Parathyroid adenoma (tissue), 2 donors: Measurements from ENCODE around the gene CYP26B1.

Source experiments
- H2AFZ ChIP-seq: fragments of 300-600 bp; sonication (generic); one replicate; pipeline ENCODE4 v1.7.0; 2017; ENCODE audit warnings: antibody characterized with exemption, mild to moderate bottlenecking
- H3K27ac ChIP-seq: fragments of 300-600 bp; sonication (generic); one replicate; pipeline ENCODE4 v1.7.0; 2017
- H3K27me3 ChIP-seq: fragments of 300-600 bp; sonication (generic); one replicate; pipeline ENCODE4 v1.7.0; 2017; ENCODE audit warnings: low read length; ENCODE audit not compliant: control insufficient read depth, insufficient read depth
- H3K36me3 ChIP-seq: fragments of 300-600 bp; sonication (generic); one replicate; pipeline ENCODE4 v1.7.0; 2017; ENCODE audit warnings: low read length; ENCODE audit not compliant: control insufficient read depth, insufficient read depth
- H3K4me1 ChIP-seq: fragments of 300-600 bp; sonication (generic); one replicate; pipeline ENCODE4 v1.7.0; 2017; ENCODE audit warnings: control low read depth
- H3K4me2 ChIP-seq: fragments of 300-600 bp; sonication (generic); one replicate; pipeline ENCODE4 v1.7.0; 2017; ENCODE audit warnings: low read length
- H3K4me3 ChIP-seq: fragments of 300-600 bp; sonication (generic); one replicate; pipeline ENCODE4 v1.7.0; 2017; ENCODE audit warnings: low read depth, low read length
- H3K79me2 ChIP-seq: fragments of 300-600 bp; sonication (generic); one replicate; pipeline ENCODE4 v1.7.0; 2017; ENCODE audit warnings: control low read depth
- H3K9ac ChIP-seq: fragments of 300-600 bp; sonication (generic); one replicate; pipeline ENCODE4 v1.7.0; 2017; ENCODE audit warnings: mild to moderate bottlenecking
- H3K9me3 ChIP-seq: fragments of 300-600 bp; sonication (generic); one replicate; pipeline ENCODE4 v1.7.0; 2017; ENCODE audit warnings: low read length; ENCODE audit not compliant: control insufficient read depth
- TF ChIP-seq, protein P1 (sequence below): fragments of 300-600 bp; sonication (generic); IDR thresholded peaks from one replicate; pipeline ENCODE4 v1.7.0; 2017; ENCODE audit warnings: antibody characterized with exemption, mild to moderate bottlenecking
- donor health status: primary hyperparathyroidism.

Gene CYP26B1

DNA sequence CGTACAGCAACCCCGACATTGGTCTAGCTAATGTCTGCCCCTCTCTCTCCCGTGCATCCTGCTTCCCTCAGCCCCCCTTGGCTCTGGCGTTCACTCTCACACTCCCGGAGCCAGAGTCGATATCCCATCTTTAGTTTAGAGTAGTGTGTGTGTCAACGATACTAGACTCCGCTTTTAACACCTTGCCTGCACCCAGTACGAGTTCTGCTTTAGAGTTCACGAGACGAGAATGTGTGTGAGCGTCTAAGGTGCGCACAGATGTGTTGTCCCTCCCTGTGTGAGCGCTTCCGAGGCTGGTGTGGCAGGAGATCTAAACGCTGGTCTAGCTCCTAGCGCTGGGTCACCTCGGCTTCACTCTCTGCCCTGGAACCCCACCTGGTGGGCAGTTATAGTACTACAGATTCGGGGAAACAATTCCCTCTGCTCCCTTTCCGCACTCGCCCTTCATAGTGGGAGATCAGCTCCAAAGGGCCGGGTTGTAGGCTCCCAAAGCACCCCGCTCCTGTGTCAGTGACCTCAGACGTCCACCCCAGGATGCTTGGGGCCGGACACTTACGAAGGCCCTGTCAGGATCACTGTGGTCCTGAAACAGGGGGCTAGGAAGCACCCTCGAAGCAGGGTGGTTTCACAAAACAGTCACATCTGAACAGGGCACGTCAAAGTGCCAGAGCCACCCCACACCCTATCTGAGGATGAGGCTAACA, 2.6 kb upstream of the CYP26B1 start:
- H3K79me2 ChIP-seq: no peaks in the 10 kb centered on the region
- peak overlapping the region; percentile 47 for H2AFZ ChIP-seq
- TF ChIP-seq, protein P1, sequence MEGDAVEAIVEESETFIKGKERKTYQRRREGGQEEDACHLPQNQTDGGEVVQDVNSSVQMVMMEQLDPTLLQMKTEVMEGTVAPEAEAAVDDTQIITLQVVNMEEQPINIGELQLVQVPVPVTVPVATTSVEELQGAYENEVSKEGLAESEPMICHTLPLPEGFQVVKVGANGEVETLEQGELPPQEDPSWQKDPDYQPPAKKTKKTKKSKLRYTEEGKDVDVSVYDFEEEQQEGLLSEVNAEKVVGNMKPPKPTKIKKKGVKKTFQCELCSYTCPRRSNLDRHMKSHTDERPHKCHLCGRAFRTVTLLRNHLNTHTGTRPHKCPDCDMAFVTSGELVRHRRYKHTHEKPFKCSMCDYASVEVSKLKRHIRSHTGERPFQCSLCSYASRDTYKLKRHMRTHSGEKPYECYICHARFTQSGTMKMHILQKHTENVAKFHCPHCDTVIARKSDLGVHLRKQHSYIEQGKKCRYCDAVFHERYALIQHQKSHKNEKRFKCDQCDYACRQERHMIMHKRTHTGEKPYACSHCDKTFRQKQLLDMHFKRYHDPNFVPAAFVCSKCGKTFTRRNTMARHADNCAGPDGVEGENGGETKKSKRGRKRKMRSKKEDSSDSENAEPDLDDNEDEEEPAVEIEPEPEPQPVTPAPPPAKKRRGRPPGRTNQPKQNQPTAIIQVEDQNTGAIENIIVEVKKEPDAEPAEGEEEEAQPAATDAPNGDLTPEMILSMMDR: peak; percentile 89
- no peak overlapping the region for H3K9ac ChIP-seq
- H3K9me3 ChIP-seq: no peaks in the 10 kb centered on the region
- peaks cover 6% of the 10 kb centered on the region for H3K4me1 ChIP-seq
- peak overlapping the region; percentile 25 for H3K4me3 ChIP-seq
- no peak overlapping the region for H3K27ac ChIP-seq
- H3K27me3 ChIP-seq: peaks cover 11% of the 10 kb centered on the region
- H3K4me2 ChIP-seq: peak overlapping the region; percentile 52
- H3K36me3 ChIP-seq: no peaks in the 10 kb centered on the region

DNA sequence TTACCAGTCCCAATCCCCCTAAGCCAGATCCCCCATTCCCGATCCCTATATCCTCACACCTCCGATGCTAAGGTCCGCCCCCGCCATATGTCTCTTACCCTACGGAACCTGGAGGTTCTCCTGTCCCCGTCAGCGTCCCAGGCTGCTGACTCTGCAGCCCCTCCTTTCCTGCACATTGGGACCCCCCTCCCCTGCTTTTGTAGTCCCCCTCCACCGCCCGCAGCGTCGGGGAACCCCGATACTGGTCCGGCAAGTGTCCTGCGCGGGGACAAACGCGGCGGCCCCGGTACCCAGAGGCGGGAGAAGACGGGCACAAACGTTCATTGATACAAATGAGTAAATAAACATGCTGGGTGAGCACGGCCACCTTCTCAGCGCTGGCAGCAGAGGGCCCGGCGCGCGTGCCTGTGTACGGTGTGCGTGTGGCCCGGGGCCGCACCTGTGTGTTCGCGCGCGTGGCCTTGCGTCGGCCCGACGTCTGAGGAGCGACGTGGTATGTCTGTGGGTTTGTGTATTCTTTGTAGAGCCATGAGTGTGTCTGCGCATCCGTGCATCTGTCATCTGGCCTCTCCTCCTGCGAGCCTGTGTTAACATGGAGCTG, 2.0 kb upstream of the CYP26B1 start:
- Histone ChIP-seq H3K4me2 (peak overlapping the region; percentile 52), H3K79me2 (no peaks in the 10 kb centered on the region), H3K4me1 (peaks cover 9% of the 10 kb centered on the region), H3K9ac (no peak overlapping the region), H3K27me3 (peaks cover 11% of the 10 kb centered on the region), H3K36me3 (no peaks in the 10 kb centered on the region), H3K4me3 (peak overlapping the region; percentile 42), H3K9me3 (no peaks in the 10 kb centered on the region), H3K27ac (no peak overlapping the region), H2AFZ (peak overlapping the region; percentile 47)
- TF ChIP-seq, protein P1: no peak

DNA sequence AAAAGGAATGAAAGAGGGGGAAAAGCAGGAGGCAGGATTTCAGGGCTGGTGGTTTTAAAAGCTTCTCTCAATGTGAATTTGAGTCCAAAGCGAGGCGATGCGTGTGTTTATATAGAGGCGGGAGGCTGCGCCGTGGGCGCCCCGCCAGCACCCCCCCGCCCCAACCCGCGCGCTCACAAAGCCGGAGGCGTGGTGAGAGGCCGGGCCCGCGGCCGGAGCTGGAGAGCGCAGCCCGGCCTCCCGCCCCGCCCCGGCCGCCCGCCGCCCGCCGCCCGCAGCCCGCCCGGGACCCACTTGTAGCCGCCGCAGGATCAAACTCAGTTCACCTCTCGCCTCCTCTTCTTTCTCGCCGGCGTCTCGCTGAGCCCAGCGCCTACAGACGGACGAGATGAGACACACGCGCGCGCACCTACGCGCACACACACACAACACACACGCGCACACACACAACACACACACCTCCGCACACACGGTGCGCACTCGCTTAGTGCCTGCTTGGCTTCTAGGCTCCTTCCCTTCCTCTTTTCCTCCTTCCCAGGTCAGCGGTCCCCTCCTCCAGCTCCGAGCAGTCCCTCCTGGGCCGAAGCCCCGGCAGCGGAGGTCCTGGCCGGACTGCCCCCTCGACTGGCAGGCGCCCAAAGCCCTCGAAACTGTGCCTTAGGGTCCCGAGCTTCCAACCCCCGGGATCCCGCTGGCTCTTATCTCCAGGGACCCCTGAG, 1.3 kb upstream of the CYP26B1 start:
- peaks cover 9% of the 10 kb centered on the region for H3K4me1 ChIP-seq
- TF ChIP-seq, protein P1: no peak
- no peak overlapping the region for H3K27ac ChIP-seq
- no peaks in the 10 kb centered on the region for H3K79me2 ChIP-seq
- H3K4me2 ChIP-seq: peak overlapping the region; percentile 75
- H3K4me3 ChIP-seq: peak overlapping the region; percentile 45
- H2AFZ ChIP-seq: peak overlapping the region; percentile 47
- H3K9ac ChIP-seq: no peak overlapping the region
- peaks cover 11% of the 10 kb centered on the region for H3K27me3 ChIP-seq
- H3K9me3 ChIP-seq: no peaks in the 10 kb centered on the region
- H3K36me3 ChIP-seq: no peaks in the 10 kb centered on the region

DNA sequence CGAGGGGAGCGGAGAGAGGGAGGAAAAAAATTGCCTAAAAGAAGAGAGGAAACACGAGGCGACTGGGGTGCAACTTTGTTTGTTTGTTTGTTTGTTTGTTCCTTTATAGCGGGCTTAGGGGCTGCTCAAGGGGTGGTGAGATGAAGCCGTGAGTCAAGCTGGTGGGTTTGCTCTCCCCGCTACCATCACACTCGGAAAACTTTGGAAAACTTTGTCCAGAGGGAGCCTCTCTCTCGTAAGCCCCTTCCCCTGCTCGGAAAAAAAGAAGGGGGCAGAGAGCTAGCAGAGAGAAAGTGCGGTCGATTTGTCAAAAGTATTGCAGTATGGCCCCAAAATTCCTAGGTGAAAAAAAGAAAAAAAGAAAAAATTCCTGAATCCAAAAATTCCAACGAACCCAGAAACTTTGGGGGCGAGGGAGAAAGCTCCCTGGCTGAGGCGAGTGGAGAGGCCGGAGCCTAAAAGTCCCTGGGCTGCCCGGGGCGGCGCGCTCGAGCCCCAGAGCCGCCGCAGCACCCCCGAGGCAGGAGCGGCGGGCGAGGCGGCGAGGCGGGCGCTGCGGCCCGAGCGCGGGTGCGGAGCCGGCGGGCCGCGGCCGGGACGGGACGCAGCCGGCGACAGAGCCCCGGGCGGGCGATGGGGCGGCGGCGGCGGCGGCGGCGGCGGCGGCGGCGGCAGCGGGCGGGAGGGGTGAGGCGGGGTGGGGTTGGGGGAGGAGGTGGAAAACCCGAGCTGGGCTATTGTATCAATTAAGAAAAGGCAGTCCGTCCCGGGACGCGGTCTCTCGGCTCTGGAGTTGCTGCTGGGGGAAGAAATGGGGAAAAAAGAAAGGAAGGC, 558 bp upstream of the CYP26B1 start:
- no peaks in the 10 kb centered on the region for H3K36me3 ChIP-seq
- TF ChIP-seq, protein P1: no peak
- H3K79me2 ChIP-seq: no peaks in the 10 kb centered on the region
- no peak overlapping the region for H3K27ac ChIP-seq
- H3K9ac ChIP-seq: no peak overlapping the region
- no peaks in the 10 kb centered on the region for H3K9me3 ChIP-seq
- no peak overlapping the region for H2AFZ ChIP-seq
- H3K27me3 ChIP-seq: peaks cover 11% of the 10 kb centered on the region
- peaks cover 9% of the 10 kb centered on the region for H3K4me1 ChIP-seq
- peak overlapping the region; percentile 45 for H3K4me3 ChIP-seq
- peak overlapping the region; percentile 75 for H3K4me2 ChIP-seq
